Bronchial epithelial cell (primary cell): ENCODE measurements around the gene SYNDIG1L. TPM values are rescaled to one million over a fixed set of nuclear protein-coding genes. Genes with fewer than 3 reads are reported as not detected.
"Not testable (repeated sequence)": the region's sequence is repeated elsewhere in the genome, so short reads cannot be mapped to it uniquely, and the experiment has no call there.

Experiments
- DNase-seq: peaks from one replicate; pipeline ENCODE4 v3.0.0-alpha.2; 2010; ENCODE audit warnings: low read depth
- FAIRE-seq: peaks from 2 replicates; lab custom pipeline; 2011; peaks lifted over from hg19 to GRCh38; lab: Jason Lieb, UNC
- H3K27me3 ChIP-seq: 2 replicates; pipeline ENCODE4 v1.5.1; 2011; ENCODE audit warnings: low read length; ENCODE audit not compliant: control insufficient read depth, insufficient read depth
- H3K36me3 ChIP-seq: 2 replicates; pipeline ENCODE4 v1.5.1; 2011; ENCODE audit warnings: low read length; ENCODE audit not compliant: control insufficient read depth, insufficient read depth
- H3K4me3 ChIP-seq: 2 replicates; pipeline ENCODE4 v1.5.1; 2011; ENCODE audit warnings: mild to moderate bottlenecking, low read depth, low read length, control low read depth
- total RNA-seq: library from RNA; depleted of rRNA; stranded (reverse); fragments of >200 nt; gene quantifications from 2 replicates; pipeline ENCODE4 v1.2.1, GENCODE V29; 2014
- TF ChIP-seq, protein P1 (sequence below): IDR thresholded peaks from 2 replicates; pipeline ENCODE4 v1.5.1; 2011; ENCODE audit warnings: mild to moderate bottlenecking, moderate library complexity, low read length, control low read depth, inconsistent platforms; ENCODE audit not compliant: insufficient read depth, severe bottlenecking

SYNDIG1L gene
- total RNA-seq, 1 donor from 2014 or later: under 0.01 TPM

DNA sequence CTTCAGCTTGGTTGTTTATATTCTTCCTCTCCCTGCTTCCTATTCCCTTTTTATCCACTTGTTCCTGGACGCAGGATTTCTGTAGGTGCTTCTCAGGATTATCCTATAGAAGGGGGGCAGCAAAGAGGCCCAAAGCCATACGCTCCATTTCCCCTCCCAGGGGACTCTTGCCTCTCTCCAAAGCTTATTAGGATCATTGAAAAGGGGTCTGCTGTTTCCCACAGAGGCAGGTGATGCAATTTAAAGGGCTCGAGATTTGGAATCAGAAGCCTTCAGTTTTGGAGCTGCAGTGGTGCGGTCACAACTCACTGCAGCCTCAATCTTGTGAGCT, 31.5 kb upstream of the SYNDIG1L start:
- Histone ChIP-seq H3K36me3 (no peaks in the 10 kb centered on the region), H3K4me3 (no peak overlapping the region), H3K27me3 (peaks cover 2% of the 10 kb centered on the region)
- TF ChIP-seq, protein P1, sequence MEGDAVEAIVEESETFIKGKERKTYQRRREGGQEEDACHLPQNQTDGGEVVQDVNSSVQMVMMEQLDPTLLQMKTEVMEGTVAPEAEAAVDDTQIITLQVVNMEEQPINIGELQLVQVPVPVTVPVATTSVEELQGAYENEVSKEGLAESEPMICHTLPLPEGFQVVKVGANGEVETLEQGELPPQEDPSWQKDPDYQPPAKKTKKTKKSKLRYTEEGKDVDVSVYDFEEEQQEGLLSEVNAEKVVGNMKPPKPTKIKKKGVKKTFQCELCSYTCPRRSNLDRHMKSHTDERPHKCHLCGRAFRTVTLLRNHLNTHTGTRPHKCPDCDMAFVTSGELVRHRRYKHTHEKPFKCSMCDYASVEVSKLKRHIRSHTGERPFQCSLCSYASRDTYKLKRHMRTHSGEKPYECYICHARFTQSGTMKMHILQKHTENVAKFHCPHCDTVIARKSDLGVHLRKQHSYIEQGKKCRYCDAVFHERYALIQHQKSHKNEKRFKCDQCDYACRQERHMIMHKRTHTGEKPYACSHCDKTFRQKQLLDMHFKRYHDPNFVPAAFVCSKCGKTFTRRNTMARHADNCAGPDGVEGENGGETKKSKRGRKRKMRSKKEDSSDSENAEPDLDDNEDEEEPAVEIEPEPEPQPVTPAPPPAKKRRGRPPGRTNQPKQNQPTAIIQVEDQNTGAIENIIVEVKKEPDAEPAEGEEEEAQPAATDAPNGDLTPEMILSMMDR: no peak
- FAIRE-seq (no peak), DNase-seq (no peak)

DNA sequence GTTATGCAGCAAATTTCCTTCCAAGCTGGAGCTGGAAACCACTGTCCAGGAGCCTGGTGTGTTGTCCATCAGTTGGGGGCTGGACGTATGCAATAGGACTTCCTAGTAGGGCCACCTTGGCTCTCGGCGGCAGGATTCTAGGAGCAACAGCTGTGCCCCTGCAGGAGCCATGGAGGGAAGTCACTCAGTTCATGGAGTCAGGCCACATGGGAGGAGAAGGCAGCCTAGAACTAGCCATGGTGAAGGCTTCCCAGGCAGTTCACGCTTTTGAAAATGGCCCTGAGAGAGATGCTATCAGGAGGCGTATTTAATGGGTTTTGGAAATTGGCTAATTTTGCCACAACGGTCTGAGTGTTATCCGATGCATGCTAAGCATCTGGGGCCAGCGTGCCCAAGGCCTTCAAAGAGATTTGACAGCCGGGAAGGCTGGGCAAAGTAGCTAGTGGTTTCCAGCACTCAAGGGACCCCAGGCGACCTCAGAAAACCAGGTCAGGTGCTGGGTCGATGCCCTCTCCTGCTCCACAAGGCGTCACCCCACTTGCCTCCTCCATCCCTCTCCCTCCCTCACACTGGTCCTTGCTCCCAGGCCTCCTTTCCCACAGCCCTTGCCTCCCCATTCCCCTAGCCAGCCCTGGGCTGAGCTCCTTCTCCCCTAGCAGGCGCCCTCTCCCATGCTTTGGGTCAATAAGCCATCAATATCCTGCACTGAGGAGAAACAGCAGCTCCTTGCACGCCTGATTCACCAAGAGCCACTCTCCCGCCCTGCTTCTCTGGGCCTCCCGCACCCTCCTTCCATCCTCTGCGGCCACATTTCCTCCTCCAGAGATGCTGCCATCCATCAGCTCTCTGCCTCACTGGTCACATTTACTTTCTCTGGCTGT, 30.9 kb upstream of the SYNDIG1L start:
- H3K27me3 ChIP-seq: peaks cover 2% of the 10 kb centered on the region
- FAIRE-seq (peak; percentile 40), DNase-seq (no peak)
- H3K4me3 ChIP-seq: no peak overlapping the region
- TF ChIP-seq, protein P1: no peak
- H3K36me3 ChIP-seq: no peaks in the 10 kb centered on the region

DNA sequence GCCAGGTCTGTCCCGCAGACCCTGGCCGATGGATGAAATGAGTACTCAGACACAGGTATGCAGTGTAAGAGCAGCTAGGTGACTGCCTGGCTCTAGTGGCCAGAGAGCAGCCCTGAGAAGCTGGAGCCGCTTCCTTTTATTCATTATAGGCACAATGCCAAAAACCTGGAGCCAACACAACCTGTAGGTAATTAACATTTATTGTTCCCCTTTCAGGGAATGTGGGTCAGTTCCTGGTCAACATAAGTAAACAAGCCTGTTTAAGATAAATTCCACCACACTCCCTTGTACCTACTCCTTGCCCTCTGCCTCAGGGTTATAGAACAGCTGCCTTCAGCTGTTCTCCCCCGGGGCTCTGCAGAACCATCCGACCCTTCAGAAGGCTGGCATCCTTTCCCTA, 28.4 kb upstream of the SYNDIG1L start:
- not testable (repeated sequence) for FAIRE-seq, DNase-seq, H3K27me3 ChIP-seq, H3K36me3 ChIP-seq, H3K4me3 ChIP-seq

DNA sequence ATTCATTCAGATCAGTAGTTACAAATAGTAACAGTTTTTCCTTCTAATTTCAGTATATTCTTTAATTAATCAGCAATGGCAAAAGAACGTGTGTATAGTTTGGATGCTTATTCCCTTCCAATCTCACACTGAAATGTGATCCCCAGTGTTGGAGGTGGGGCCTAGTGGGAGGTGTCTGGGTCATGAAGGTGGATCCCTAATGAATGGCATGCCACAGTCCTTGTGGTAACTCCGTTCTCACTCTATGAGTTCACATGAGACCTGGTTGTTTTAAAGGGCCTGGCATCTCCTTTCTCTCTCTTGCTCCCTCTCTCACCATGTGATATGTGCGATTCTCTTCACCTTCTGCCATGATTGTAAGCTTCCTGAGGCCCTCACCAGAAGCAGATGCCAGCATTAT, 18.9 kb upstream of the SYNDIG1L start:
- Histone ChIP-seq H3K27me3 (no peaks in the 10 kb centered on the region), H3K36me3 (no peaks in the 10 kb centered on the region), H3K4me3 (no peak overlapping the region)
- no peak for FAIRE-seq
- DNase-seq: peak; percentile 10
- TF ChIP-seq, protein P1: no peak

DNA sequence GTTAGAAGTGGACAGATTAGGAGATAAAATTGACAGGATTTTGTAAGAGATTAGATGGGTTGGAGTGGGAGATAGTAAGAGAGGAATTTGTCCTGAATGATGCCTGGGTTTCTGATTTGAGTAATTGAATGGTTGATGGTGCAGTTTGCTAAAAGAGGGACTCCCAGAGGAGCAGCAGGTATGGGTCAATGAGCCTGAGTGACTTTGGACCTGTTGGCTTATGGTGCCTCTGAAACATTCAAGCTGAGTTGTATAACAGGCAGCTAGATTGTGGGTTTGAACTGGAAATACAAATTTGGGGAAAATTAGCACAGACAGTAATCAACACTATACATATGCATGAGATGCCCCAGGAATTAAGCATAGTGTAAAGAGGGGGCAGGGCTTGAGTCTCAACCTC, 16.7 kb upstream of the SYNDIG1L start:
- TF ChIP-seq, protein P1: no peak
- Histone ChIP-seq H3K4me3 (no peak overlapping the region), H3K36me3 (no peaks in the 10 kb centered on the region), H3K27me3 (no peaks in the 10 kb centered on the region)
- no peak for DNase-seq
- no peak for FAIRE-seq

DNA sequence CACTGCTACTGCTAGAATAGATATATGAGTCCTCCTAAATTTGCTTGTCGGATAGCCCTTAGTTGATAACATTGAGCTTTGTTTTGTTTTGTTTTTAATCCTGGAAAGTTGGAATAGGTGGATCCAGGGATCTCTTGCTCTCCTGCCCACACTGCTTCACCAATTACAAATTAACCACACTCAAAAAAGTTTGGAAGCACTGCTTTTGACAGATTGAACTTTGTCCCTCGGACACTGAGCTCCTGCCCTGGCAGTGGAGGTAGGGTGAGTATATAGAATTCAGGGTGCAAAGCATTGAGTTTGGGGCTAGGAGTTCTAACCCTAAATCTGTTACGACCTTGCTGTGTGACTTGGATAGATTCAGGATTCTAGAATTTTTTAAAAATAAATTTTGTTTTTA, 15.1 kb upstream of the SYNDIG1L start:
- Histone ChIP-seq H3K27me3 (no peaks in the 10 kb centered on the region), H3K36me3 (no peaks in the 10 kb centered on the region), H3K4me3 (no peak overlapping the region)
- TF ChIP-seq, protein P1: no peak
- no peak for FAIRE-seq
- no peak for DNase-seq
